Adrenal gland (tissue), 12 donors: Measurements from ENCODE around the gene MINDY4. TPM values are rescaled to one million over a fixed set of nuclear protein-coding genes. Genes with fewer than 3 reads are reported as not detected.

Source experiments
- DNase-seq, 7 donors: peaks; one replicate each; pipeline ENCODE4 v3.0.0-alpha.2; 2019 to 2020
- H3K27ac ChIP-seq, 5 donors: fragments of 200-600 bp; sonication (generic) in 4 of 5; 1 replicate in 3 of 5; 2 replicates in 2 of 5; pipeline versions ENCODE4 v1.5.1 to v1.8.0; 2016 to 2020; ENCODE audit warnings: mild to moderate bottlenecking in 1 of 5
- H3K27me3 ChIP-seq: fragments of 200-600 bp; 2 replicates; pipeline ENCODE4 v1.8.0; 2021
- H3K36me3 ChIP-seq, 2 donors: fragments of 200-600 bp; replicated peaks in 1 of 2; 1 replicate in 1 of 2; 2 replicates in 1 of 2; pipeline versions ENCODE4 v1.5.1 to v1.8.0; 2018 to 2022
- H3K4me1 ChIP-seq, 2 donors: fragments of 200-600 bp; replicated peaks in 1 of 2; 1 replicate in 1 of 2; 2 replicates in 1 of 2; pipeline versions ENCODE4 v1.5.1 to v1.8.0; 2018 to 2021
- H3K4me3 ChIP-seq, 4 donors: fragments of 200-600 bp; sonication (generic) in 3 of 4; one replicate each; pipeline ENCODE4 v1.5.1; 2016 to 2018
- H3K9me3 ChIP-seq, 3 donors: fragments of 200-600 bp; sonication (generic) in 1 of 3; replicated peaks in 1 of 3; 1 replicate in 2 of 3; 2 replicates in 1 of 3; pipeline versions ENCODE4 v1.5.1 to v1.8.0; 2016 to 2021
- CTCF ChIP-seq, 6 experiments: fragments of 450-650 bp in 4 of 6; fragments of 200-600 bp in 2 of 6; sonication (generic) in 1 of 6; IDR thresholded peaks; 1 replicate in 5 of 6; 2 replicates in 1 of 6; pipeline versions ENCODE4 v1.5.1 to v1.8.0; 2016 to 2021; ENCODE audit warnings: antibody characterized with exemption in 6 of 6, mild to moderate bottlenecking in 2 of 6, moderate library complexity in 1 of 6
- POLR2A ChIP-seq, 2 donors: fragments of 450-650 bp; IDR thresholded peaks; one replicate each; pipeline ENCODE4 v1.6.1; 2017; ENCODE audit warnings: antibody characterized with exemption in 2 of 2, mild to moderate bottlenecking in 2 of 2, moderate library complexity in 1 of 2
- WGBS, 4 donors: extraction: QIAGEN DNeasy Blood & Tissue Kit in 2 of 4; methylation state at CpG; one replicate each; pipeline versions ENCODE4 v1.1.5 to v1.1.7; 2013 to 2017; 5-methylcytosine and 5-hydroxymethylcytosine counted together
- intact Hi-C, 2 donors: fragments of 100-400 bp; cut with DNase I; formaldehyde crosslinking; loops; one replicate each; pipeline versions ENCODE4 v1.14.1 to v1.15.0; 2022 to 2023
- polyA plus RNA-seq, 3 donors: library from polyadenylated mRNA; stranded (reverse); fragments of 200-250 nt in 2 of 3; fragments of 350-450 nt in 1 of 3; fragmentation: Illumina TruSeq in 1 of 3; extraction: RNeasy Lipid Tissue Mini Kit (QIAGEN cat#74804) in 1 of 3; gene quantifications; one replicate each; pipeline ENCODE4 v1.2.3, GENCODE V29; 2013 to 2014
- total RNA-seq, 9 donors: library from RNA; depleted of rRNA in 4 of 9; stranded (reverse); fragments of >200 nt in 4 of 9; fragments of 120-200 nt in 1 of 9; fragmentation: NEBNext Ultra II Directional in 1 of 9; extraction: Animal tissue kit (Norgen Biotek cat#: 25700) in 1 of 9; gene quantifications; one replicate each; pipeline versions ENCODE4 v1.1.0 to v1.2.4, GENCODE V29; 2013 to 2023
- donor health status: healthy with polysubstance abuse.
- donor health status: Bipolar disorder and iron deficiency.
- donor health status: DM: yes; HTN: yes; CAD: no.
- donor health status: DM: no; HTN: no; CAD: no.
- donor health status: DM: no; HTN: no; CAD: no.
- donor health status: DM: yes; HTN: yes; CAD: no.

MINDY4 gene
- total and polyA plus RNA-seq, 12 donors = 4.8 to 19.9 (median 7.3) TPM

- Histone ChIP-seq H3K27ac (peak overlapping the region in 1 of 5 donors; percentile 45), H3K36me3 (no peaks in the 10 kb centered on the region), H3K27me3 (no peaks in the 10 kb centered on the region), H3K9me3 (no peaks in the 10 kb centered on the region), H3K4me3 (no peak overlapping the region), H3K4me1 (no peaks in the 10 kb centered on the region)
- 81 to 90% (median 86%) methylated on average over 7 to 9 of the region's 9 CpGs for WGBS, 4 donors
- no peak for TF ChIP-seq CTCF (IDR thresholded peaks at IDR 0.05)
- TF ChIP-seq POLR2A (IDR thresholded peaks at IDR 0.05) = no peak
- intact Hi-C loops = loop anchor here in 1 of 2 donors (10.0 kb wide), 1 partner anchor 127 kb away; no protein-coding TSS in a partner anchor
- peak in 1 of 7 donors; percentile 7 for DNase-seq
These were observed 160.8 kb downstream of the MINDY4 start for GRCh38 chr7:30931929-30932540.

GRCh38 chr7:30932562-30932961 lies 161.3 kb downstream of the MINDY4 start:
- intact Hi-C loops = loop anchor here in 1 of 2 donors (10.0 kb wide), 1 partner anchor 128 kb away; no protein-coding TSS in a partner anchor
- H3K9me3 ChIP-seq = no peaks in the 10 kb centered on the region
- no peaks in the 10 kb centered on the region for H3K27me3 ChIP-seq
- H3K27ac ChIP-seq = no peak overlapping the region
- H3K4me3 ChIP-seq = no peak overlapping the region
- H3K4me1 ChIP-seq = no peaks in the 10 kb centered on the region
- H3K36me3 ChIP-seq = no peaks in the 10 kb centered on the region
- TF ChIP-seq POLR2A (IDR thresholded peaks at IDR 0.05) = no peak
- no peak for TF ChIP-seq CTCF (IDR thresholded peaks at IDR 0.05)
- WGBS, 4 donors = 46 to 84% (median 80%) methylated on average over 2 to 6 of the region's 6 CpGs
- no peak for DNase-seq

GRCh38 chr7:30933124-30933974 lies 162.1 kb downstream of the MINDY4 start:
- DNase-seq = peak in 3 of 7 donors; percentile 7 to 41 (median 15)
- Histone ChIP-seq H3K4me1 (no peaks in the 10 kb centered on the region), H3K4me3 (no peak overlapping the region), H3K27me3 (peaks cover 4% of the 10 kb centered on the region), H3K36me3 (no peaks in the 10 kb centered on the region), H3K9me3 (no peaks in the 10 kb centered on the region), H3K27ac (no peak overlapping the region)
- intact Hi-C loops = loop anchor here in 1 of 2 donors (10.0 kb wide), 1 partner anchor 129 kb away; no protein-coding TSS in a partner anchor
- 83 to 91% (median 89%) methylated on average over 9 to 26 of the region's 26 CpGs for WGBS, 4 donors
- TF ChIP-seq POLR2A (IDR thresholded peaks at IDR 0.05) = no peak
- no peak for TF ChIP-seq CTCF (IDR thresholded peaks at IDR 0.05)

- no peak overlapping the region for H3K4me3 ChIP-seq
- WGBS, 4 donors = 85 to 97% (median 87%) methylated on average over 5 of the region's 5 CpGs
- no peak overlapping the region for H3K27ac ChIP-seq
- no peaks in the 10 kb centered on the region for H3K4me1 ChIP-seq
- intact Hi-C loops = loop anchor here in 1 of 2 donors (10.0 kb wide), 1 partner anchor 129 kb away; no protein-coding TSS in a partner anchor
- no peak for DNase-seq
- peaks cover 5% of the 10 kb centered on the region for H3K27me3 ChIP-seq
- H3K9me3 ChIP-seq = no peaks in the 10 kb centered on the region
- H3K36me3 ChIP-seq = no peaks in the 10 kb centered on the region
- TF ChIP-seq CTCF (IDR thresholded peaks at IDR 0.05) = no peak
- no peak for TF ChIP-seq POLR2A (IDR thresholded peaks at IDR 0.05)
These were observed 163.0 kb downstream of the MINDY4 start for GRCh38 chr7:30934225-30934624.
